Lower leg skin (tissue), 3 donors: ENCODE measurements around the gene COBL.

Experiments used
- CTCF ChIP-seq, 3 donors: fragments of 450-650 bp; IDR thresholded peaks; one replicate each; pipeline ENCODE4 v1.5.1; 2016; ENCODE audit warnings: antibody characterized with exemption in 3 of 3, mild to moderate bottlenecking in 3 of 3, moderate library complexity in 2 of 3
- POLR2A ChIP-seq, 2 donors: fragments of 450-650 bp; IDR thresholded peaks; one replicate each; pipeline ENCODE4 v1.6.1; 2016 to 2017; ENCODE audit warnings: antibody characterized with exemption in 2 of 2, mild to moderate bottlenecking in 1 of 2, moderate library complexity in 1 of 2

GRCh38 chr7:51310131-51310583 is 6.5 kb downstream of the COBL start:
- TF ChIP-seq CTCF (IDR thresholded peaks at IDR 0.05): no peak
- no peak for TF ChIP-seq POLR2A (IDR thresholded peaks at IDR 0.05)
